Activated T-cell treated with anti-CD3 and anti-CD28 coated beads for 4 hours (primary cell): Measurements from ENCODE around the gene ACACB.

Experiments
- DNase-seq: peaks from one replicate; pipeline ENCODE4 v3.0.0-alpha.2; 2020

The ACACB gene

GRCh38 chr12:109286652-109287051 lies 170.3 kb downstream of the ACACB start:
- DNase-seq, result no peak

GRCh38 chr12:109287181-109287580 lies 170.8 kb downstream of the ACACB start:
- DNase-seq, result no peak

GRCh38 chr12:109287811-109288469 lies 171.6 kb downstream of the ACACB start:
- DNase-seq, result no peak

- DNase-seq, result no peak
Observed at GRCh38 chr12:109288571-109288970, 172.2 kb downstream of the ACACB start.

GRCh38 chr12:109289004-109289403 lies 172.6 kb downstream of the ACACB start:
- no peak for DNase-seq

GRCh38 chr12:109289551-109289950 lies 173.2 kb downstream of the ACACB start:
- no peak for DNase-seq

GRCh38 chr12:109290061-109290460 lies 173.7 kb downstream of the ACACB start:
- no peak for DNase-seq

GRCh38 chr12:109291117-109291516 lies 174.7 kb downstream of the ACACB start:
- DNase-seq, result no peak

GRCh38 chr12:109291521-109292341 lies 175.3 kb downstream of the ACACB start:
- no peak for DNase-seq

GRCh38 chr12:109292342-109292711 lies 175.9 kb downstream of the ACACB start:
- DNase-seq, result no peak

GRCh38 chr12:109293106-109293505 lies 176.7 kb downstream of the ACACB start:
- DNase-seq, result no peak

GRCh38 chr12:109294286-109294796 lies 178.0 kb downstream of the ACACB start:
- no peak for DNase-seq

GRCh38 chr12:109295764-109296425 lies 179.5 kb downstream of the ACACB start:
- DNase-seq, result no peak

GRCh38 chr12:109296431-109296830 lies 180.0 kb downstream of the ACACB start:
- DNase-seq, result no peak

GRCh38 chr12:109299849-109300248 lies 183.5 kb downstream of the ACACB start:
- DNase-seq, result no peak

GRCh38 chr12:109301643-109302168 lies 185.3 kb downstream of the ACACB start:
- DNase-seq, result no peak

GRCh38 chr12:109302358-109302757 lies 186.0 kb downstream of the ACACB start:
- DNase-seq, result no peak

GRCh38 chr12:109302770-109303169 lies 186.4 kb downstream of the ACACB start:
- no peak for DNase-seq

GRCh38 chr12:109304485-109304884 lies 188.1 kb downstream of the ACACB start:
- no peak for DNase-seq

- no peak for DNase-seq
Observed at GRCh38 chr12:109305547-109305946, 189.2 kb downstream of the ACACB start.

GRCh38 chr12:109307051-109307450 lies 190.7 kb downstream of the ACACB start:
- no peak for DNase-seq

GRCh38 chr12:109308534-109309380 lies 192.4 kb downstream of the ACACB start, which contains the start of gene FOXN4:
TSS of gene FOXN4 (minus strand) at chr12:109309284. CDS start at chr12:109308321, 963 bp downstream.
- DNase-seq, result no peak
